ENCODE measurements around the gene AKAP13. TPM values are rescaled to one million over a fixed set of nuclear protein-coding genes. Genes with fewer than 3 reads are reported as not detected.

The AKAP13 gene
- total RNA-seq, 2 donors from 2014 or later: 151 to 159 TPM

- peak; percentile 30 for ATAC-seq
- DNase-seq: no peak
- intact Hi-C loops (cut with DNase I, micrococcal nuclease): no loop called here
Observed at GRCh38 chr15:85453144-85453872, 72.9 kb downstream of the AKAP13 start.

GRCh38 chr15:85454403-85454802 is 74.0 kb downstream of the AKAP13 start:
- intact Hi-C loops (cut with DNase I, micrococcal nuclease): no loop called here
- DNase-seq (no peak), ATAC-seq (peak; percentile 83)

GRCh38 chr15:85455891-85456290 is 75.5 kb downstream of the AKAP13 start:
- ATAC-seq (no peak), DNase-seq (no peak)
- intact Hi-C loops (cut with DNase I, micrococcal nuclease): no loop called here

- DNase-seq: no peak
- intact Hi-C loops (cut with DNase I, micrococcal nuclease): no loop called here
- no peak for ATAC-seq
Observed at GRCh38 chr15:85456798-85457197, 76.4 kb downstream of the AKAP13 start.

GRCh38 chr15:85457392-85457968 is 77.1 kb downstream of the AKAP13 start:
- intact Hi-C loops (cut with DNase I, micrococcal nuclease): no loop called here
- ATAC-seq (no peak), DNase-seq (no peak)

- DNase-seq (no peak), ATAC-seq (peak; percentile 59)
- intact Hi-C loops (cut with DNase I, micrococcal nuclease): no loop called here
Observed at GRCh38 chr15:85458764-85459163, 78.4 kb downstream of the AKAP13 start.

GRCh38 chr15:85462029-85462428 is 81.6 kb downstream of the AKAP13 start:
- ATAC-seq (no peak), DNase-seq (no peak)

GRCh38 chr15:85463276-85463892 is 83.0 kb downstream of the AKAP13 start:
- intact Hi-C loops (cut with DNase I, micrococcal nuclease): no loop called here
- DNase-seq: no peak
- ATAC-seq: no peak

More at GRCh38 chr15:85462029-85462428, 81.6 kb downstream of the AKAP13 start:
- intact Hi-C loops (cut with DNase I, micrococcal nuclease): no loop called here

GRCh38 chr15:85463976-85464375 is 83.6 kb downstream of the AKAP13 start:
- intact Hi-C loops (cut with DNase I, micrococcal nuclease): no loop called here
- DNase-seq (no peak), ATAC-seq (no peak)

- intact Hi-C loops (cut with DNase I, micrococcal nuclease): no loop called here
- ATAC-seq: no peak
- DNase-seq: no peak
Observed at GRCh38 chr15:85464471-85464870, 84.1 kb downstream of the AKAP13 start.

GRCh38 chr15:85470563-85471271 is 90.3 kb downstream of the AKAP13 start:
- DNase-seq (no peak), ATAC-seq (peak; percentile 72)
- intact Hi-C loops (cut with DNase I, micrococcal nuclease): loop anchor here in 1 of 2 donors (10.0 kb wide), 1 partner anchor 46 kb away; no protein-coding TSS in a partner anchor

- DNase-seq (no peak), ATAC-seq (no peak)
- intact Hi-C loops (cut with DNase I, micrococcal nuclease): loop anchor here in 1 of 2 donors (10.0 kb wide), 1 partner anchor 48 kb away; no protein-coding TSS in a partner anchor
Observed at GRCh38 chr15:85472349-85472748, 91.9 kb downstream of the AKAP13 start.

- DNase-seq (no peak), ATAC-seq (no peak)
- intact Hi-C loops (cut with DNase I, micrococcal nuclease): loop anchor here in 1 of 2 donors (10.0 kb wide), 1 partner anchor 49 kb away; no protein-coding TSS in a partner anchor
Observed at GRCh38 chr15:85473455-85473854, 93.1 kb downstream of the AKAP13 start.

GRCh38 chr15:85474700-85475316 is 94.4 kb downstream of the AKAP13 start:
- DNase-seq: no peak
- ATAC-seq: no peak
- intact Hi-C loops (cut with DNase I, micrococcal nuclease): loop anchor here in 1 of 2 donors (10.0 kb wide), 1 partner anchor 50 kb away; no protein-coding TSS in a partner anchor

GRCh38 chr15:85475317-85475701 is 94.9 kb downstream of the AKAP13 start:
- DNase-seq (no peak), ATAC-seq (no peak)
- intact Hi-C loops (cut with DNase I, micrococcal nuclease): loop anchor here in 1 of 2 donors (10.0 kb wide), 1 partner anchor 51 kb away; no protein-coding TSS in a partner anchor

GRCh38 chr15:85475711-85476110 is 95.3 kb downstream of the AKAP13 start:
- ATAC-seq (no peak), DNase-seq (no peak)
- intact Hi-C loops (cut with DNase I, micrococcal nuclease): loop anchor here in 1 of 2 donors (10.0 kb wide), 1 partner anchor 51 kb away; no protein-coding TSS in a partner anchor

GRCh38 chr15:85477061-85477460 is 96.7 kb downstream of the AKAP13 start:
- ATAC-seq (no peak), DNase-seq (no peak)
- intact Hi-C loops (cut with DNase I, micrococcal nuclease): loop anchor here in 1 of 2 donors (10.0 kb wide), 1 partner anchor 52 kb away; no protein-coding TSS in a partner anchor

GRCh38 chr15:85477730-85478129 is 97.3 kb downstream of the AKAP13 start:
- intact Hi-C loops (cut with DNase I, micrococcal nuclease): loop anchor here in 1 of 2 donors (10.0 kb wide), 1 partner anchor 53 kb away; no protein-coding TSS in a partner anchor
- DNase-seq (no peak), ATAC-seq (no peak)
